ENCODE data around the gene UPF2.
"Not testable (repeated sequence)": the region's sequence is repeated elsewhere in the genome, so short reads cannot be mapped to it uniquely, and the experiment has no call there.

UPF2 gene

DNA sequence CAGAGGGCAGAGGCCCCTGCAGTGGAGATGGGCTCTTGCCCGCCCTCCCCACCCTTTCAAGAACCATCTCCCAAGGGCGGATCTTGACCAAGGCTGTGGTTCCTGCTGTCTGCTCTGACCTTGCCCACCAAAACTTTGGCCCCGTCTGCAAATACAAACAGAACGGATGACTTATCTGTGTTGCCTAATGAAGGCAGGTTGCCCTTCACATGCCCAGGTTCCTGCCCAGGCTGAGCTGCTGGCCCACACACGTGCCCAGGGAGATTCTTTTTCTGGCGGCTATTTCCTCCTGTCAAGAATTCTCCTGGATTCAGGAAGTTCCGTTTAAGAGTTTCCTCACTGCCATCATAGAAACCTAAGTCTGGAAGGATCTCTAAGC, 141.2 kb downstream of the UPF2 start:
- no peak for DNase-seq

DNA sequence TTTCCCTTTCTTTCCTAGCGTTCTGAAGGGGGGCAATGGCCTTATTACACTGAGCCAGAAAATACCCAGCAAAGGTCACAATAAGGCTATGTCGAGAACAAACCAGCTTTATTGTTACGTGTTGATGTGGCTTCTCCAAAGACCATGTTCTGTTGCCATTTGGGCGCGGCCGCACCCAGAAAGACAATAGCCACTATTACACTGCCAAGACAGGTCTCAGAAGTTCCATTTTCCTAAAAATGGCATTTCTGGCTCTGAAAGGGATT, 141.6 kb downstream of the UPF2 start:
- DNase-seq, result no peak

DNA sequence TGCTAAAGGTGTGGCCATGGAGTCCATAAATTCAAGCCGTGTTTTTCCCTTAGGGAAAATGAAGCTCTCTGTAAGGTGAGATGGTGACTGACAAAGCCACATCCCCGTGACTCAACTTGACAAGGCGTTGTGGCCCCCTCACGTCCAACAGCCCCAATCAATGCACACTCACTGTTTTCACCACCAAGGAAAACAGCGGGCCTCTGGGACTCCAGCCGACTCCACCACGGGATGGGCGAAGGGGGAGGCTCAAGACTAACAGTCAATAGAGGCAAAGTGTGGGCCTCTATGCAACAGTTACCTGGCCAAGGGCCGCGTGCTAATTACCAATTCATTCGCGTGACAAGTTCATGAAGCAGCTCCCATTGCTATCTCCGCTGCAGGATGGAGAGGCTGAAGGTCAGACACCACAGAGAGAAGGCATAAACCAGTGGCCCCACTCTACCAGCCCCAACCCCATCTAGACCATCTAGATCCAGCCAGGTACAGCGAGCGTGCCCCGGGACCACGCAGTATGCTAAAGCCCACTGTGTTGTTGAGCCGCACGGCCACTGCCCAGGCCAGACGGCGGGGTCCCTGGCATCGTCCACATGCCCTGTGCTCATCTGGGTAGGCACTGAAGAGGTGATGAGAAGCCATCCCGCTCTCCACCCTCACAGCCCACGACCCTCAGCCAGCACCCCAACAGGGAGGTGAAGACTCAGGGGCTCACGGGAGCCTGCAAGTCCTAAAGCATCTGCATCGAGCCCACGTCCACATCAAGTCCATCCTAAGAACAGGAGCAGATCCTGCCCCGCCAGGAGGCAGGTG, 143.3 kb downstream of the UPF2 start:
- DNase-seq, result no peak

DNA sequence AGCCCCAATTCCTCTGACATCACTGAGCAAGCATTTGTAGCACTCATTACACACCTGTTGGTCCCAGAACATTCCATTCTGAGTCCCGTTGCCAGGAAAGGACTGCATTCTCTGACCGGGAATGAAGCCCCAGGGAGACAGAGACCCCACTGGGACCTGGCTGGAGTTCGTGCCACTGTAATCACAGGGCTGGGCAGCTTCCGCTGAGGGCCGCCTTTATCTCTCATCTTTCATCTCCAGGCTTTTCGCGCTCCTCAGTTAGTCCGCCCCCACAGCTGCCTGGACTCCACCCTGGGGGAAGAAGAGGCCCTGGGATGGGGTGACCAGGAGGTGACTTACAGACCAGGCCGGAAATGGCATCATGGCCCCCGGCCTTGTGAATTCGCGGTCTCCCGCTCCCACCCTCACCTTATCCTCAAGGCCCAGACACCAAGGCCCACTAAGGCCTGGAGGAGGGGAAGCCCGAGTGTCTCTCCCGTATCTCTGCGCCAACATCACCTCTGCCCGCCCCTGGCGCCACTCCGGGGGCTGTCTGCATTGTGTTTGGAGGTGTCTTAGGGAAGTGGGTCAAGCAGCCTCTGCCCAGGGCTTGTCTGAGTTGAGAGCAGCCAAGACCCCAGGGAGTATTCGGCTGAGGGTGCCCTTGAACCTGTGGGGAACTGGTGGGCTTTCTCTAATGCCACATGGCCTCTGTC, 144.1 kb downstream of the UPF2 start:
- DNase-seq, result peak; percentile 14 to 17

- DNase-seq, result no peak
Measured at GRCh38 chr10:11898033-11898371, 144.6 kb downstream of the UPF2 start.

- no peak for DNase-seq
Measured at GRCh38 chr10:11896549-11897200, 145.9 kb downstream of the UPF2 start.

DNA sequence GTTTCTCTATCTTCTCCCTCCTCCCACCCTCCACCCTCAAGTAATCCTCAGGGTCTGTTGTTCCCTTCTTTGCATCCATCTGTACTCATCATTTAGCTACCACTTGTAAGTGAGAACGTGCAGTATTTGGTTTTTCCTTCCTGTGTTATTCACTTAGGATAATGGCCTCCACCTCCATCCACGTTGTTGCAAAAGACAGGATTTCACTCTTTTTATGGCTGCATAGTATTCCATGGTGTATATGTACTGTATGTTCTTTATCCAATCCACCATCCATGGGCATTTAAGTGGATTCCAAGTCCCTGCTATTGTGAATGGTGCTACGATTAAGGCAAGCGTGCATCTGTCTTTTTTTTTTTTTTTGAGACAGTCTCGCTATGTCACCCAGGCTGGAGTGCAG, 147.0 kb downstream of the UPF2 start:
- DNase-seq, result no peak

GRCh38 chr10:11895108-11895466, 147.5 kb downstream of the UPF2 start:
- DNase-seq, result no peak

- no peak for DNase-seq
Measured at GRCh38 chr10:11894381-11895107, 148.1 kb downstream of the UPF2 start.

GRCh38 chr10:11893749-11894278, 148.8 kb downstream of the UPF2 start:
- DNase-seq, result no peak

- DNase-seq, result no peak
Measured at GRCh38 chr10:11891776-11892486, 150.7 kb downstream of the UPF2 start.

DNA sequence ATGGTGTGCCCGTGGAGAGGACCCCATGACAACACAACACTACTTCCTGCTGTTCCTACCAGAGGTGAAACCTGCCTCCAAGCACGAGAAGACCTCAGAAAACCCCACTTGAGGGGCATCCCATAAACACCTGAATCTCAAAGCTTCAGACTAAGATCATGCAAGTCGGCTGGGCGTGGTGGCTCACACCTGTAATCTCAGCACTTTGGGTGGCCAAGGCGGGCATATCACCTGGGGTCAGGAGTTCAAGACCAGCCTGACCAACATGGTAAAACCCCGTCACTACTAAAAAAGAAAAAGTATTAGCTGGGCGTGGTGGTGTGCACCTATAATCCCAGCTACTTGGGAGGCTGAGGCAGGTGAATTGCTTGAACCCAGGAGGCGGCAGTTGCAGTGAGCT, 153.3 kb downstream of the UPF2 start:
- not testable (repeated sequence) for DNase-seq

- no peak for DNase-seq
Measured at GRCh38 chr10:11887381-11888227, 155.0 kb downstream of the UPF2 start.

GRCh38 chr10:11886851-11887250, 155.8 kb downstream of the UPF2 start:
- DNase-seq, result no peak

GRCh38 chr10:11886138-11886474, 156.5 kb downstream of the UPF2 start:
- no peak for DNase-seq

DNA sequence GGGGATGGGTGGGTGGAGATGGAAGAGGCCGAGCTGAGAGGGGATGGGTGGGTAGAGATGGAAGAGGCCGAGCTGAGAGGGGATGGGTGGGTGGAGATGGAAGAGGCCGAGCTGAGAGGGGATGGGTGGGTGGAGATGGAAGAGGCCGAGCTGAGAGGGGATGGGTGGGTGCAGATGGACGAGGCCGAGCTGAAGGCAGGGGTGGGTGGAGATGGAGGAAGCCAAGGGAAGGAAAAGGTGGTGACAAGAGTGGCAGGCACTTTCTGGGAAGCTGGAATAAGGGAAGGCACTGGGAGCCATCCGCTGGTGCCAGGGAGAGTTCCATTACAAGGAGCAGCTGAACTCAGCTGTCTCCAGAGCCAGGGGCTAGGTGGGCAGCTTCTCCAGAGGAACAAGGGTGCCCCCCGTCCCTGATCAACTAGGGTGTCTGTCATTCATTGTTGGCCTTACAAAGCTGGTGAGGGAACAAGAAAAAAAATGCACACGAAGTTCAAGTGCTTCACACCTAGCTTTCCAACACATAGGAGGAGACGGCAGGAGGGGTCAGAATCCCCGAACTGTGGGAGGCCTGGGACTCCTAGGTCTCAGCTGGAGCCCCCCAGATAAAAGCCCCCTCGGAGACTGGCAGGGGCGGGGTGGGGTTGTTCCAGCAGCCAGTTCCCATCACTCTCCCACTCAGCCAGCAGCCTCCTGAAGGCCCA, 157.0 kb downstream of the UPF2 start:
- DNase-seq, result no peak

- DNase-seq, result no peak
Measured at GRCh38 chr10:11884706-11885423, 157.7 kb downstream of the UPF2 start.

GRCh38 chr10:11882646-11883375, 159.8 kb downstream of the UPF2 start:
- no peak for DNase-seq

DNA sequence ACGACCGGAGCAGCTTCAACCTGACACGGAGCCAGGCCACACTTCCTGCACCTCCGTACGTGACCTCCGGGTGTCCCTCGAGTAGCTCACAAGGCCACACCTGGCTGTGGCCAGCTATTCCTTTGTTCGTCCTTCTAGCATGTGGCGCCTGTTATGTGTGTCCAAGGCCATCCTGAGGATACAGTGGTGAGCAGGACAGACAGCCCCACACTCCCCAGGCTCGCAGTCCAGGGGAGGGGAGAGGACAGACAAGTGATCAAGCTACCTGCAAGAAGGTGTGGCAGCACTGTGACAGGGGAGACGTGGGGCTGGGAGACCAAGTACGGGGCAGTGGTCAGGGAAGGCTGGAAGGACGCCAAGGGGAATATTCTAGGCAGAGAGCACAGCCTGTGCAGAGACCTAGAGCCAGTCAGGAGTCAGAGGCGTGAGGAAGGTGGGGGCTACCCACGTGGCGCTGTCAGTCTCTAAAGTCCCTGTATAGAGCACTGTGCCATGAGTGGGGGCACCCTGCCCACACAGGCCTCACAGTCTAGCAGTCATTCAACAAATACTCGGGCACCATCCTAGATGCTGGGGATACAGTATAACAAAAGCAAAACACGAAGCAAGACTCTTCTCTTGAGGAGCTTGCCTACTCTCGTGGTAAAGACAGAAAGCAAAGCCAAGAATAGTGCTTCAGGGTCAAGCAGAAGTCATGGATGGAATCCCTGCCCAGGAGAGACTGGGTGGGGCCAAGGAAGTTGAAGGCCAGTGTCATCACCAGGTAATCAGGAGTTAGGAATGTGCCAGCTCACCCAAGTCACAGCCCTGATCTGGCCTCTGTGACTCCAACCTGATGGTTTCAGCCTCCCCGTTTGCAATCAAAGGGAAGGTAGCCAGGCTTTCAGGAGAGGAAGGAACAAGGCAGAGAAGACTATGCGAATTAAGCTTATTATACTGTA, 160.9 kb downstream of the UPF2 start:
- no peak for DNase-seq

Data from SHP77 (cell line).